ENCODE measurements around the gene WFIKKN1. TPM values are rescaled to one million over a fixed set of nuclear protein-coding genes. Genes with fewer than 3 reads are reported as not detected.

WFIKKN1 gene
- total and polyA plus RNA-seq, 2 of the 13 experiments (the other 11 are each of a cell fraction or from before 2014, with no cell fraction given) = 1.7 to 4.9 TPM

GRCh38 chr16:589658-590187 is 41.1 kb upstream of the WFIKKN1 start, which contains the start of gene RAB40C (continued):
- TF ChIP-seq ZNF280B (CRISPR knock-in tag; IDR thresholded peaks at IDR 0.05; ENCODE audit: borderline replicate concordance) (no peak), ZNF451 (CRISPR knock-in tag; IDR thresholded peaks at IDR 0.05) (no peak), PRDM15 (CRISPR knock-in tag; IDR thresholded peaks at IDR 0.05) (no peak), CREB3 (CRISPR knock-in tag; IDR thresholded peaks at IDR 0.05) (no peak), E2F2 (CRISPR knock-in tag; IDR thresholded peaks at IDR 0.05; ENCODE audit: borderline replicate concordance) (no peak), ZNF782 (CRISPR knock-in tag; IDR thresholded peaks at IDR 0.05; ENCODE audit: borderline replicate concordance) (no peak), TRIM24 (CRISPR knock-in tag; IDR thresholded peaks at IDR 0.05) (no peak), HMGA1 (CRISPR knock-in tag; conservative IDR thresholded peaks at IDR 0.05) (no peak), ZNF18 (CRISPR knock-in tag; IDR thresholded peaks at IDR 0.05; ENCODE audit: insufficient replicate concordance) (no peak), ZNF891 (CRISPR knock-in tag; IDR thresholded peaks at IDR 0.05) (no peak), ZNF839 (CRISPR knock-in tag; IDR thresholded peaks at IDR 0.05; ENCODE audit: borderline replicate concordance) (no peak), ZNF251 (CRISPR knock-in tag; IDR thresholded peaks at IDR 0.05) (no peak), THAP7 (CRISPR knock-in tag; IDR thresholded peaks at IDR 0.05) (no peak), SOX13 (IDR thresholded peaks at IDR 0.05) (no peak), SOX13 (CRISPR knock-in tag; conservative IDR thresholded peaks at IDR 0.05 in 1 of 2, IDR thresholded peaks at IDR 0.05 in 1 of 2) (no peak), THRA (CRISPR knock-in tag; IDR thresholded peaks at IDR 0.05; ENCODE audit: borderline replicate concordance) (no peak), ZNF652 (CRISPR knock-in tag; IDR thresholded peaks at IDR 0.05; ENCODE audit: borderline replicate concordance, low read depth) (no peak), ZC3H13 (CRISPR knock-in tag; IDR thresholded peaks at IDR 0.05) (no peak)
